Fibroblast of peridontal ligament (primary cell): ENCODE results near the gene C11orf58.
A peak's percentile ranks its signal among the peaks of the same experiment; 100 is the strongest.

Experiments used
- DNase-seq: peaks from one replicate; pipeline ENCODE4 v3.0.0-alpha.2; 2010; ENCODE audit errors: extremely low read depth

C11orf58 gene

GRCh38 chr11:16738193-16738946 lies at the start of gene C11orf58:
TSS of gene C11orf58 (plus strand) at chr11:16738647. CDS start at chr11:16738779, 132 bp downstream.
- peak; percentile 98 for DNase-seq

GRCh38 chr11:16690086-16690485 lies 48.4 kb upstream of the C11orf58 start:
- no peak for DNase-seq

- DNase-seq = no peak
Measured at GRCh38 chr11:16703795-16704194, 34.7 kb upstream of the C11orf58 start.

DNA sequence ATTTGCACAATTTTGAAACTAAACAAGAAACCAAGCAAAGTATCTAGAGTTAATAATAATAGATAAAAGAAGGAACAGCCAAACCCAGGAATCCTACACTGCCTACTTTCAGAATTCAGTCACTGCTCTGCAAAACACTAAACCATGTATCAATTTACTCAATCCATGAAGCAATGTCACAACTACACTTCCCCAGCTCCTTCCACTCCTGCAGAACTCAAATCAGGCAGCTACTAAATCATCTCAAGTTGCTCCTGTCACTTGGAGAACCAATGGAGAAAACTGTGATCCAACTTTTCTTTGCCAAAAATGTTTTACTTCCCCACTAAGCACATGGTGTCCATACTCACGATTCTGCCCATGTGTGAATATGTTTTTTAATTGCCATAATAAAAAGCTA lies 24.9 kb upstream of the C11orf58 start:
- no peak for DNase-seq

DNA sequence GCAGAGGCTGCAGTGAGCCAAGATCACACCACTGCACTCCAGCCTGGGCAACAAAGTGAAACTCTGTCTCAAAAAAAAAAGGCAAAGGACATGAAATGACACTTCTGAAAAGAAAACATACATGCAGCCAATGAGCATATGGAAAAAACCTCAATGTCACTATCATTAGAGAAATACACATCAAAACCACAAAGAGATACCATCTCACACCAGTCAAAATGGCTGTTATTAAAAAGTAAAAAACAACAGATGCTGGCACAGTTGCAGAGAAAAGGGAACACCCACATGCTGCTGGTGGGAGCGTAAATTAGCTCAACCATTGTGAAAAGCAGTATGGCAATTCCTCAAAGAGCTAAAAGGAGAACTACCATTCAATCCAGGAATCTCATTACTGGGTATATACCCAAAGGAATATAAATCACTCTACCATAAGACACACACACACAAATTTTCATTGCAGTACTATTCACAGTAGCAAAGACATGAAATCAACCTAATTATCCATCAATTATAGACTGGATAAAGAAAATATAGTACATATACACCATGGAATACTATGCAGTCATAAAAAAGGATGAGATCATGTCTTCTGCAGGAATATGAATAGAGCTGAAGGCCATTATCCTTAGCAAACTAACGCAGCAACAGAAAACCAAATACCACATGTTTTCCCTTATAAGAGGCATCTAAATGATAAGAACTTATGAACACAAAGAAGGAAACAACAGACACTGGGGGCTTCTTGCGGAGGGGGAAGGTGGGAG lies 15.7 kb upstream of the C11orf58 start:
- DNase-seq = no peak

- no peak for DNase-seq
Measured at GRCh38 chr11:16727806-16728205, 10.6 kb upstream of the C11orf58 start.

GRCh38 chr11:16737818-16738192 lies 642 bp upstream of the C11orf58 start:
- no peak for DNase-seq

DNA sequence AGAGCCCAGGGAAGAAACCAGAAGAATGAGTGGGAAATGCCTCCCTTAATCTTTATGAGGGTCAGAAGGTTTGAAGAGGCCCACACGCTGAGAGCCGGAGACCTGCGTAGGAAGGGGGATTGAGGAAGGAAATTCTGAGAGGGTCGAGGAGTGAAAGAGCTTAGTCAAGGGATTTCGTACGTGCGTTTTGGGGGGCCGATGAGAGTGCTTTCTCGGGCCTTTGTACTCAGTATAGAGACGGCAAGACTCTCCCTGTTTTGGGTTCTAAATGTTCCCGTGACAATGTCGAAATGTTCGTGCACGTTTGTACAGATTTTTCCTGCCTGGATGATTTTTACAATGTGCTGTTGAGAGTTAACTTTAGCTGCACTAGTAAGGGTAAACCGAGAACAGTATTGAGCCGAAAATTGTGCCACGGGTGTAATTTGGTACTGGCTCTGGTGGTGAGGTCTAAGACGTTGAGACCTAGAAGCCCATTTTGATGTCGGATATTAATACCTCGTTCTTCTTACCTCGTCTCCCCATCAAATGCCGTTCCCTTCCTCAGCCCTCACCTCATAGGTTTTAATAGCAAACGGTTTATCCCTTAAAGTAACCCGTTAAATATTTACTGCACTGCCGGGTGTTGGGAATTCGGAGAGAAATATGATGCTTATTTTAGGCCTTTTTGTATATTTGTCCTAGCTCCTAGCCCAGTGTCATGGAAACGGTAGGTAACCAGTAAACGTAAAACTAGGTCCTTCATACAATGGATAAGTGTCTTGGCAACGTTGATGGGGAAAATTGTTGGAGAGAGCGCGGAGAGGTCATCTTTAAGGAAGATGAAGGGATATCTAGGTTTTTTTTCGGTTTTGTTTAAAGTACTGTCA lies 734 bp downstream of the C11orf58 start:
- peak; percentile 41 for DNase-seq

DNA sequence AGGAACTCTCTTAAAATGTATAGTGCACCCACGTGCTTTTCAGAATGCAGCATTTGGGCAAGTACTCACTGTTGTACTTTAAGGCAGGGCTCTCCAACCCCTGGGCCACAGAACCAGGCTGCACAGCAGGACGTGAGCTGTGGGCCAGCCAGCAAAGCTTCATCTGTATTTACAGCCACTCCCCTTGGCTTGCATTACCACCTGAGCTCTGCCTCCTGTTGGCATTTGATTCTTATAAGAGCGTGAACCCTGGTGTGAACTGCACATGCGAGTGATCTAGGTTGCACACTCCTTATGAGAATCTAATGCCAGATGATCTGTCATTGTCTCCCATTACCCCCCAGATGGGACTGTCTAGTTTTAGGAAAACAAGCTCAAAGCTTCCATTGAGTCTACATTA lies 3.0 kb downstream of the C11orf58 start:
- DNase-seq = no peak

DNA sequence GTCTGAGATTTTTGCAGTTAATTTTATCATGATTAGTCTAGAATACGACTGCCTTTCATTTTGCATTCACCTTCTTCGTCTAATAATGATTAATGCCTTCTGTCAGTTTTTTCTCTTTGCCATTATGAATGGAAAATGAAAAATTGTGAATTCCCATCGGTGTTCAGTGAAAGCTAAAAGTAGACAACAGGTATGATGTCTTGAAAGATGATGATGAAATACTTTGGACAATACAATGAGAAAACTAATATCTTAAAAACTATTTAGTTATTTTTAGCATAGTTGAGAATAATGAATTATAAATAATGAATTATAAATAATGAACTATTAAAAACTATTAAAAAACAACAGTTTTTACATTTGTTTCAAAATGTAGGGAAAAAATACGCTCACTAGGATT lies 5.0 kb downstream of the C11orf58 start:
- no peak for DNase-seq

GRCh38 chr11:16744128-16744725 lies 5.8 kb downstream of the C11orf58 start:
- no peak for DNase-seq

DNA sequence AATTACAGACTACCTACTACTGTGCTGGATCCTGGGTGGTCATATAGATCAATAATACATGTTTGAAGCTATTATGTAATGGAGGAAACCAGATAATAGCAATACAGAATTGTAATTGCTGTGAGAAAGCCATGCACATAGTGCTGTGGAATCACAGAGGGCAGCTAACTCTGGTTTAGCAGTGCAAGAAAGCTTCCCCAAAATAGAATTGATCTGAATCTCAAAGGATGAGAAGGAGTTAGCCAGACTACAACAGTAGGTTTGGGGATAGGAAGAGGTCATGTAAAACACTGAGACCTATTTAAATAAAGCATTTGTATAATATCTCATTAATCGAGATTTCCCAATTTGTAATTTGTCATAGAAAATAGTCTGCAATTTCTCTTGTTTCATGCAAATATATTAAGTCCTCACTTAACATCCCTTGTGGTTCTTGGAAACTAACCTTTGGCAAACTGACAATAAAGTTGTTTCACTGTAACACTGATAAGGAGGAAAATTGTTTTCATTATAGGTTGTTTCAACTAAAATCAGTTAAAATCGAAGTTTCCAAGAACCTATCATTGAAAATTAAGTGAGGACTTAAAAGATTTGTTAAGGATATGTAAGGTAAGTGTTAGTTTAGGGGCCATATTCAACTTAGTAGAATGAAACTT lies 7.6 kb downstream of the C11orf58 start:
- DNase-seq = no peak

GRCh38 chr11:16749092-16749491 lies 10.6 kb downstream of the C11orf58 start:
- DNase-seq = no peak

GRCh38 chr11:16749666-16750065 lies 11.2 kb downstream of the C11orf58 start:
- DNase-seq = no peak

- no peak for DNase-seq
Measured at GRCh38 chr11:16750417-16750816, 12.0 kb downstream of the C11orf58 start.

- no peak for DNase-seq
Measured at GRCh38 chr11:16758382-16759024, 20.1 kb downstream of the C11orf58 start.

GRCh38 chr11:16759857-16760508 lies 21.5 kb downstream of the C11orf58 start:
- DNase-seq = no peak

GRCh38 chr11:16763746-16764145 lies 25.3 kb downstream of the C11orf58 start:
- no peak for DNase-seq

DNA sequence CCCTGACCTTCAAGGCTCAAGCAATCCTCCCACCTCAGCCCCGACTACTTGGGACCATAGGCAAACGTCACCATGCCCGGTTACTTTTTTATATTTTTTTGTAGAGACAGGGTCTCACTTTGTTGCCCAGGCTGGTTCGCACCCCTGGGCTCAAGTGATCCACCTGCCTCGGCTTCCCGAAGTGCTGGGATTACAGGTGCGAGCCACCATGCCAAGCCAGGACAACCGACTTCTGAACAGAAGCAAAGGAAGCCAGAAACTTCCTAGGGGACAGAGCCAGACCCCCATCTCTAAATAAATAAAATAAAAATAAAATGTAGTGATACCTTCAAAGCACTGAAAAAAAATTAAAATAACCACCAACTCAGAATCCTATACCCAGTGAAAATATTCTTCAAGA lies 26.4 kb downstream of the C11orf58 start:
- DNase-seq = no peak

GRCh38 chr11:16767137-16767536 lies 28.7 kb downstream of the C11orf58 start:
- DNase-seq = no peak
